Left ventricle myocardium inferior (tissue), 1 donor: Measurements from ENCODE around the gene ZC3HAV1. TPM values are rescaled to one million over a fixed set of nuclear protein-coding genes. Genes with fewer than 3 reads are reported as not detected.
A peak's percentile ranks its signal among the peaks of the same experiment; 100 is the strongest.
"Not testable (repeated sequence)": the region's sequence is repeated elsewhere in the genome, so short reads cannot be mapped to it uniquely, and the experiment has no call there.

Source experiments
- DNase-seq: peaks from one replicate; pipeline ENCODE4 v3.0.0-alpha.2; 2020
- H3K27ac ChIP-seq: fragments of 200-600 bp; replicated peaks from 2 replicates; pipeline ENCODE4 v1.8.0; 2021
- H3K27me3 ChIP-seq: fragments of 200-600 bp; 2 replicates; pipeline ENCODE4 v1.8.0; 2021; ENCODE audit warnings: low read depth
- H3K36me3 ChIP-seq: fragments of 200-600 bp; 2 replicates; pipeline ENCODE4 v1.8.0; 2021
- H3K4me1 ChIP-seq: fragments of 200-600 bp; 2 replicates; pipeline ENCODE4 v1.8.0; 2021
- H3K4me3 ChIP-seq: fragments of 200-600 bp; 2 replicates; pipeline ENCODE4 v1.8.0; 2021; ENCODE audit warnings: mild to moderate bottlenecking, moderate library complexity
- H3K9me3 ChIP-seq: fragments of 200-600 bp; replicated peaks from 2 replicates; pipeline ENCODE4 v1.8.0; 2021
- intact Hi-C: fragments of 100-400 bp; cut with micrococcal nuclease; formaldehyde crosslinking; loops from one replicate; pipeline ENCODE4 v1.11.0; 2022
- total RNA-seq: library from RNA; stranded (reverse); fragmentation: NEBNext Ultra II Directional; extraction: Animal tissue kit (Norgen Biotek cat#: 25700); gene quantifications from one replicate; pipeline ENCODE4 v1.2.1, GENCODE V29; 2021
- TF ChIP-seq, protein P1 (sequence below): fragments of 200-600 bp; IDR thresholded peaks from 2 replicates; pipeline ENCODE4 v1.8.0; 2021; ENCODE audit warnings: antibody characterized with exemption, mild to moderate bottlenecking, borderline replicate concordance
- donor health status: DM: no; HTN: yes; CAD: no; lungs with severe emphysema.

The ZC3HAV1 gene
- total RNA-seq, 1 donor from 2014 or later: 6.8 TPM

DNA sequence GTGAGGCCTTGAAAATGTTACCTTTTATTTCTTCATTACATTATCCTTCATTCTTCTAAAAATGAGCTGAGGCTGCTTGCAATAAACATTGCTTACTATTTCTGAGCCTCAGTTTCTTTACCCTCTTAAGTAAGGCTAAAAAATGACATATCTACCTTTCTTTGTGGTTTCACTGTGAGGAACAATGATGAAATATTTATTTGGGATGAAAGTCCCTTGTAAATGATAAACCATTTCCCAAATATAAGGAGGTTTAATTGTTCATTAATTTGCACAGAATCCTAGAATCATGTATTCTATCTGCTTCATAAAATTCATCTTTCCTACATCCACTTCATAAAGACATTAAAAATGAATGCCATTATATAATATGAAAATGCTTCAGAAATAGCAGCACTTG is 27.9 kb downstream of the ZC3HAV1 start:
- TF ChIP-seq, protein P1, sequence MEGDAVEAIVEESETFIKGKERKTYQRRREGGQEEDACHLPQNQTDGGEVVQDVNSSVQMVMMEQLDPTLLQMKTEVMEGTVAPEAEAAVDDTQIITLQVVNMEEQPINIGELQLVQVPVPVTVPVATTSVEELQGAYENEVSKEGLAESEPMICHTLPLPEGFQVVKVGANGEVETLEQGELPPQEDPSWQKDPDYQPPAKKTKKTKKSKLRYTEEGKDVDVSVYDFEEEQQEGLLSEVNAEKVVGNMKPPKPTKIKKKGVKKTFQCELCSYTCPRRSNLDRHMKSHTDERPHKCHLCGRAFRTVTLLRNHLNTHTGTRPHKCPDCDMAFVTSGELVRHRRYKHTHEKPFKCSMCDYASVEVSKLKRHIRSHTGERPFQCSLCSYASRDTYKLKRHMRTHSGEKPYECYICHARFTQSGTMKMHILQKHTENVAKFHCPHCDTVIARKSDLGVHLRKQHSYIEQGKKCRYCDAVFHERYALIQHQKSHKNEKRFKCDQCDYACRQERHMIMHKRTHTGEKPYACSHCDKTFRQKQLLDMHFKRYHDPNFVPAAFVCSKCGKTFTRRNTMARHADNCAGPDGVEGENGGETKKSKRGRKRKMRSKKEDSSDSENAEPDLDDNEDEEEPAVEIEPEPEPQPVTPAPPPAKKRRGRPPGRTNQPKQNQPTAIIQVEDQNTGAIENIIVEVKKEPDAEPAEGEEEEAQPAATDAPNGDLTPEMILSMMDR: no peak
- intact Hi-C loops: no loop called here
- no peaks in the 10 kb centered on the region for H3K27me3 ChIP-seq
- H3K9me3 ChIP-seq: peaks cover under 1% of the 10 kb centered on the region
- DNase-seq: no peak
- peaks cover 83% of the 10 kb centered on the region for H3K36me3 ChIP-seq
- H3K4me3 ChIP-seq: no peak overlapping the region
- peaks cover 30% of the 10 kb centered on the region for H3K4me1 ChIP-seq
- H3K27ac ChIP-seq: no peak overlapping the region

DNA sequence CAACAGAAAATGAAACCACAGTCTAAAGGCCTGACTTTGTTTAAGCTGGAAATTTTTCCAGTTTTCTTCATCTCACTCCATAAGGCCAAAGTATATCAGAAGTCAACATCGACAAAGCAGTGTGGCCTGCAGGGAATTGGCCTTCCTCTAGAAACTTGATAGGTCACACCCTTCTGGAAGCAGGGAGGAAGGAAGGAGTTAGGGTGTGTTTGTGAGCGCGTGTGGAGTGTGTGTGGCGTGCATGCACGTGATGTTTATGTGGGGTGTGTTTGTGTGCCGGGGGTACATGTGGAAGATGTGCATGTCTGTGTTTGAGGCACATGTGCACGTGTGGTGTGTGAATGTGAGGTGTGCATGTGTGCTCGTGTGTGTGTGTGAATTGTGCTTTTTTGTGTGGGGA is 28.6 kb downstream of the ZC3HAV1 start:
- H3K4me1 ChIP-seq: peaks cover 26% of the 10 kb centered on the region
- no peak overlapping the region for H3K4me3 ChIP-seq
- H3K27me3 ChIP-seq: no peaks in the 10 kb centered on the region
- intact Hi-C loops: no loop called here
- H3K36me3 ChIP-seq: peaks cover 84% of the 10 kb centered on the region
- peak overlapping the region; percentile 60 for H3K27ac ChIP-seq
- TF ChIP-seq, protein P1: no peak
- no peaks in the 10 kb centered on the region for H3K9me3 ChIP-seq
- DNase-seq: no peak

DNA sequence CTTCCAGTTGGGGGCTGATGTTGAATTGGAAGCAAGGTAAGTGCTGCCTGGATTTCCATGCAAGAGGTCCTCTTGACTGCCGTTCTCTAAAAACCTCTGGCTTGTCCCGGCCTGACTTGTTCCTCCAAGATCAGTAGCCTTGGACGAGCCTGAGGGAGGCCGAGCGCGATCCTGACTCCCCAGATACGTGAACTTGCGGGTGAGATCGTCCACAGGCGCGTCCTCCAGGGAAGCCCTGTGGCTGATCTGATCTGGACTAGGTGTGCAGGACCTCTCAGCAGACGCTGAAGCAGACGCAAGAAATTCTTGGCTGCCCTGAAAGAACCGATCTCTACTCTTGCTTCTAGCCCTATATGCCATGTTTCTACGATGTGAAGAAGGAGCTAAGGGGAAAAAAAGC is 29.7 kb downstream of the ZC3HAV1 start:
- TF ChIP-seq, protein P1: no peak
- intact Hi-C loops: loop anchor here (5.0 to 10.0 kb wide), 2 partner anchors 63 to 195 kb away; no protein-coding TSS in a partner anchor
- peaks cover 86% of the 10 kb centered on the region for H3K36me3 ChIP-seq

DNA sequence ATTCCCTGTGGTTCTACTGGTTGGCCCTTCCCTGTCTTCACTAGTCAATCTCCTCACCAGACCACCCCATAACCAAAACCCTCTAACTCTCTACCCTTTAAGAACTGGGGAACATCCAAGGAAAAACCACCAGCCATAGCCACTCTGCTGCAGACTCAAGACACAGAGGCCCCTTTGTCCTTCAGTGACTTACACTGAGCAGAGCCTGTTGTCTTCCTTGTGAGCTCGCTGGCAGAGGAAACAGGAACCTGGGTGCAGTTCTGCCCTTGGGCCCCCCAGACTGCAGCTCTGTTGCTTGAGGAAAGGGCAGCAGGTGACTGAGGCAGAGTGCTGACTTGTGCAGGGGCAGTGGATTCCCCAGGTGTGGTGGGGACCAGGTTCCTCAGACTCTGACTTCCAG is 30.6 kb downstream of the ZC3HAV1 start:
- H3K27me3 ChIP-seq: no peaks in the 10 kb centered on the region
- H3K27ac ChIP-seq: no peak overlapping the region
- H3K36me3 ChIP-seq: peaks cover 79% of the 10 kb centered on the region
- H3K4me3 ChIP-seq: no peak overlapping the region
- intact Hi-C loops: loop anchor here (5.0 to 10.0 kb wide), 2 partner anchors 62 to 194 kb away; no protein-coding TSS in a partner anchor
- no peaks in the 10 kb centered on the region for H3K9me3 ChIP-seq
- H3K4me1 ChIP-seq: peaks cover 29% of the 10 kb centered on the region
- DNase-seq: no peak
- TF ChIP-seq, protein P1: no peak

More for the DNA sequence above, 29.7 kb downstream of the ZC3HAV1 start:
- Histone ChIP-seq H3K4me1 (peaks cover 26% of the 10 kb centered on the region), H3K4me3 (no peak overlapping the region), H3K9me3 (no peaks in the 10 kb centered on the region), H3K27ac (no peak overlapping the region), H3K27me3 (no peaks in the 10 kb centered on the region)
- no peak for DNase-seq

DNA sequence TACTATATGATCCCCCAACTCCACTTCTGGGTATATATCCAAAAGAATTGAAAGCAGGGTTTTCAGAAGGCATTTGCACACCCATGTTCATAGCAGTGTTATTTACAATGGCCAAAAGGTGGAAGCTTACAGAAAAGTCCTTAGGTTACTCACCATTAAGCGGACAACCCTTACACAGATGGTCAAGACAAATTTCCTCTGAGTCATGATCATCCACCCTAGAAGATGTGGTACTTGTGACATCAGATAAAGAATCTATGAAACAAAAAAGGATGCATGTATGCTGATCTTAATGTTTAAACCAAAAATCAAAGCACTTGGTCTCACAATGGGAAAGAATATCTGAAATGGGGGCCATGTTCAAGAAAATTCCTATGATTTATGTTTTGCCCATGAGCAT is 31.1 kb downstream of the ZC3HAV1 start:
- H3K27me3 ChIP-seq: no peaks in the 10 kb centered on the region
- H3K4me1 ChIP-seq: peaks cover 29% of the 10 kb centered on the region
- TF ChIP-seq, protein P1: no peak
- DNase-seq: no peak
- peaks cover 79% of the 10 kb centered on the region for H3K36me3 ChIP-seq
- H3K4me3 ChIP-seq: no peak overlapping the region
- no peak overlapping the region for H3K27ac ChIP-seq
- no peaks in the 10 kb centered on the region for H3K9me3 ChIP-seq
- intact Hi-C loops: loop anchor here (5.0 to 10.0 kb wide), 2 partner anchors 61 to 194 kb away; no protein-coding TSS in a partner anchor

DNA sequence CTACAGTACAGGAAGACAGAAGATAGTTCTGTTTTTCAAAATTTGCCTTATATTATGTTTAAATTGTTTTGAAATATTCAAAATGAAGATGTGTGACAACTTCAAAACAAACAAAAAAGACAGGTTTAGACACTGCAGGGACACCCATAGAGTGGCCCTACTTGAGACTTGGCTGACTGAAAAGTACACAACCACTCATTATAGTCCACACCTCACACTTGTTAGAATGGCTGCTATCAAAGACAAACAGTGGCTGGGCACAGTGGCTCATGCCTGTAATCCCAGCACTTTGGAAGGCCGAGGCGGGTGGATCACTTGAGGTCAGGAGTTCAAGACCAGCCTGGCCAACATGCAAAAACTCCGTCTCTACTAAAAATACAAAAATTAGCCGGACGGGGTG is 31.8 kb downstream of the ZC3HAV1 start:
- Histone ChIP-seq H3K4me1 (peaks cover 32% of the 10 kb centered on the region), H3K36me3 (peaks cover 79% of the 10 kb centered on the region)
- H3K27ac ChIP-seq, DNase-seq, H3K9me3 ChIP-seq, H3K4me3 ChIP-seq, H3K27me3 ChIP-seq: not testable (repeated sequence)
- intact Hi-C loops: loop anchor here (5.0 to 10.0 kb wide), 2 partner anchors 60 to 193 kb away; no protein-coding TSS in a partner anchor
